HL-60 (cell line): ENCODE data around the gene TRIM9.

Experiments used
- DNase-seq, 2 experiments: peaks; one replicate each; pipeline ENCODE4 v3.0.0-alpha.2; 2010 to 2020; ENCODE audit warnings: low read depth in 1 of 2, low spot score in 1 of 2
- H3K27ac ChIP-seq: fragments of 250-450 bp; sonication (Bioruptor Pico); replicated peaks from 2 replicates; pipeline ENCODE4 v1.5.1; 2020; ENCODE audit warnings: mild to moderate bottlenecking, moderate library complexity
- H3K27me3 ChIP-seq: fragments of 250-450 bp; sonication (Bioruptor Pico); 2 replicates; pipeline ENCODE4 v1.5.1; 2021; ENCODE audit warnings: mild to moderate bottlenecking, moderate library complexity; ENCODE audit not compliant: insufficient read depth, poor library complexity, severe bottlenecking
- H3K4me3 ChIP-seq: replicated peaks from 2 replicates; pipeline ENCODE4 v1.5.1; 2011; ENCODE audit warnings: mild to moderate bottlenecking, control low read depth, low read length; ENCODE audit not compliant: insufficient read depth
- GABPA ChIP-seq: IDR thresholded peaks from 2 replicates; pipeline ENCODE4 v1.6.1; 2012; ENCODE audit warnings: low read depth
- POLR2AphosphoS5 ChIP-seq: IDR thresholded peaks from 2 replicates; pipeline ENCODE4 v1.6.1; 2012; ENCODE audit warnings: low read depth
- REST ChIP-seq: IDR thresholded peaks from 2 replicates; pipeline ENCODE4 v1.6.1; 2012; ENCODE audit warnings: low read depth; ENCODE audit not compliant: insufficient replicate concordance
- SPI1 ChIP-seq: IDR thresholded peaks from 2 replicates; pipeline ENCODE4 v1.6.1; 2012; ENCODE audit warnings: low read depth, mild to moderate bottlenecking, borderline replicate concordance
- TF ChIP-seq, protein P1 (sequence below): IDR thresholded peaks from one replicate; pipeline ENCODE4 v1.5.1; 2011; ENCODE audit warnings: low read length, control low read depth, inconsistent platforms; ENCODE audit not compliant: insufficient read depth

Gene TRIM9

DNA sequence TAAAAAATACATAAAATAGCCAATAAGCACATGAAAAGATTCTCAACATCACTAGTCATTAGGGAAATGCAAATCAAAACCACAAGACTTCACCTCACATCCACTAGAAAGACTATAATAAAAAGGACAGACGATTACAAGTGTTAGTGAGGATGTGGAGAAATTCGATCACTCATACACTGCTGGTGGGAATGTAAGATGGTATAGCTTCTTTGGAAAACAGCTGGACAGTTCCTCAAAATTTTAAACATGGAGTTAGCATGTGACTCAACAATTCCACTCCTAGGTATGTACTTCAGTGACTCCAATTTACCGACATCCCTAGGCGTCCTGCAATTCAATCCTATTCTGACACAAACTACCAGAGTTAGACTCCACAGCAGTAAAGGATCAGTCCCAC is 13.7 kb downstream of the TRIM9 start:
- Histone ChIP-seq H3K27ac (no peak overlapping the region), H3K27me3 (peaks cover 3% of the 10 kb centered on the region), H3K4me3 (no peak overlapping the region)
- TF ChIP-seq, protein P1, sequence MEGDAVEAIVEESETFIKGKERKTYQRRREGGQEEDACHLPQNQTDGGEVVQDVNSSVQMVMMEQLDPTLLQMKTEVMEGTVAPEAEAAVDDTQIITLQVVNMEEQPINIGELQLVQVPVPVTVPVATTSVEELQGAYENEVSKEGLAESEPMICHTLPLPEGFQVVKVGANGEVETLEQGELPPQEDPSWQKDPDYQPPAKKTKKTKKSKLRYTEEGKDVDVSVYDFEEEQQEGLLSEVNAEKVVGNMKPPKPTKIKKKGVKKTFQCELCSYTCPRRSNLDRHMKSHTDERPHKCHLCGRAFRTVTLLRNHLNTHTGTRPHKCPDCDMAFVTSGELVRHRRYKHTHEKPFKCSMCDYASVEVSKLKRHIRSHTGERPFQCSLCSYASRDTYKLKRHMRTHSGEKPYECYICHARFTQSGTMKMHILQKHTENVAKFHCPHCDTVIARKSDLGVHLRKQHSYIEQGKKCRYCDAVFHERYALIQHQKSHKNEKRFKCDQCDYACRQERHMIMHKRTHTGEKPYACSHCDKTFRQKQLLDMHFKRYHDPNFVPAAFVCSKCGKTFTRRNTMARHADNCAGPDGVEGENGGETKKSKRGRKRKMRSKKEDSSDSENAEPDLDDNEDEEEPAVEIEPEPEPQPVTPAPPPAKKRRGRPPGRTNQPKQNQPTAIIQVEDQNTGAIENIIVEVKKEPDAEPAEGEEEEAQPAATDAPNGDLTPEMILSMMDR, result no peak
- no peak for DNase-seq

DNA sequence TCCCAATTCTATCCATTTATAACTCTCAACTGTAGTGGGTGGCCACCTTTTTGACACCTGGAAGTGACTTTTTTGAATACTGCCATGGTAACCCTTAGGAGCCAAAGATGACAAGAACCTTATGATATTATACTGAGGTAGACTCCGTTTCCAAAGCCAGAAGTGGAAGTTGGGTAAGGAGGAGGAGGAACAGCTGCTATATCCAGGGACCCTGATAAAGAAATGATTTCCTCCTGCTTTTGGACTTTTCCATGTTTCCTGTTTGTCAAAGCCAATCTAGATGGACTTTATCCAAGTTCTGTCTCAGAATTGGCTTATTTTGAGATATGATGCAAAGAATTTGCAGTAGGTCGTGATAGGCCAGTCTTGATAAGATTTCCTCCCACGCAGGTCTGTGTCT is 14.3 kb downstream of the TRIM9 start:
- no peak overlapping the region for H3K4me3 ChIP-seq
- no peaks in the 10 kb centered on the region for H3K27me3 ChIP-seq
- no peak for DNase-seq
- H3K27ac ChIP-seq, result no peak overlapping the region
- TF ChIP-seq, protein P1, result no peak
- no peak for TF ChIP-seq SPI1
- TF ChIP-seq GABPA, result no peak
- no peak for TF ChIP-seq POLR2AphosphoS5
- TF ChIP-seq REST, result no peak

- no peak for DNase-seq
- TF ChIP-seq POLR2AphosphoS5 (no peak), SPI1 (no peak), REST (no peak), GABPA (no peak)
- TF ChIP-seq, protein P1, result no peak
- H3K27ac ChIP-seq, result no peak overlapping the region
- no peak overlapping the region for H3K4me3 ChIP-seq
- H3K27me3 ChIP-seq, result no peaks in the 10 kb centered on the region
Measured at GRCh38 chr14:51079489-51079888, 15.4 kb downstream of the TRIM9 start.

- Histone ChIP-seq H3K27ac (no peak overlapping the region), H3K27me3 (no peaks in the 10 kb centered on the region), H3K4me3 (no peak overlapping the region)
- TF ChIP-seq, protein P1, result no peak
- no peak for TF ChIP-seq REST
- no peak for TF ChIP-seq SPI1
- TF ChIP-seq POLR2AphosphoS5, result no peak
- TF ChIP-seq GABPA, result no peak
- DNase-seq, result peak; percentile 26 to 52
Measured at GRCh38 chr14:51079085-51079484, 15.8 kb downstream of the TRIM9 start.
